Mononuclear cell (primary cell): ENCODE data around the gene TRAIP. TPM values are rescaled to one million over a fixed set of nuclear protein-coding genes. Genes with fewer than 3 reads are reported as not detected.
"Not testable (repeated sequence)": the region's sequence is repeated elsewhere in the genome, so short reads cannot be mapped to it uniquely, and the experiment has no call there.

Experiments
- H3K27me3 ChIP-seq: 2 replicates; pipeline ENCODE4 v1.6.0; 2011; ENCODE audit warnings: low read length, control low read depth; ENCODE audit not compliant: insufficient read depth
- H3K4me1 ChIP-seq: 2 replicates; pipeline ENCODE4 v1.5.1; 2011; ENCODE audit warnings: mild to moderate bottlenecking, low read length, control low read depth; ENCODE audit not compliant: insufficient read depth
- H3K4me3 ChIP-seq: 2 replicates; pipeline ENCODE4 v1.5.1; 2011; ENCODE audit warnings: mild to moderate bottlenecking, low read length, moderate library complexity
- H3K9me3 ChIP-seq: 2 replicates; pipeline ENCODE4 v1.5.1; 2011; ENCODE audit warnings: low read depth, mild to moderate bottlenecking, control low read depth, low read length
- total RNA-seq: library from RNA; depleted of rRNA; stranded (reverse); fragments of >200 nt; gene quantifications from one replicate; pipeline ENCODE4 v1.2.3, GENCODE V29; 2012

TRAIP gene
- total RNA-seq, 1 donor = 3.3 TPM

DNA sequence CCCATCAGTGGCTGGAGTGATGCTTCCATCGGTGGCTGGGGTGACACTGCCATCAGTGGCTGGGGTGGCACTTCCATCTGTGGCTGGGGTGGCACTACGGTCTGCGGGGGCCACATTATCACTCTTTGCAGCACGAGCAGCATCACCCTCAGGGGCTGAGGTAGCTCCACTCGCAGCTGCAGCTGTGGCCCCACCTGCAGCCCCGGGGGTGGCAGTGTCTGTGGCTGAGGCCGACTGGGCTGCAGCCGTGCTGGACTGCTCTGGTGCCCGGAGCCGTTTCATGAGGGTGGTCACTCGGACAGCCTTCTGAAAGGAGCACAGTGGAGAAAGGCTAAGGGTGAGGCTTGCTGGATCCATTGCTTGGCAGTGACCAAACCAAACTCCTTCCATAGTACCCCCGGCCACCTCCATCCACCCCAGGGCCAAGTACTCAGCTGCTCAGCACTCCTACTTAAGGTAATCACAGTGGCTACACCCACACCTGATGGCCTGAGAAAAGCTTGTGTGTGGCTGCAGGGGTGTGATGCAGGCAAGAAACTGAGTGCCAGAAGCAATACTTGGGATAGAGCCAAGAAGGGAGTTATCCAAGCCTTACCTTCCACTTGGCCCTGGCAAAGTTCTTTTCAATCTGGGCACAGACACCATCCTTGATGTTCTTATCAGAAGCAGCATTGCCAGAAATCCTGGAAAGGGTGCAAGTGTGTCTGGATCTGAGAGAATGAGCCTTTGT is 3.4 kb upstream of the TRAIP start:
- no peaks in the 10 kb centered on the region for H3K27me3 ChIP-seq
- H3K4me1 ChIP-seq = peaks cover 15% of the 10 kb centered on the region
- no peak overlapping the region for H3K4me3 ChIP-seq
- no peaks in the 10 kb centered on the region for H3K9me3 ChIP-seq

DNA sequence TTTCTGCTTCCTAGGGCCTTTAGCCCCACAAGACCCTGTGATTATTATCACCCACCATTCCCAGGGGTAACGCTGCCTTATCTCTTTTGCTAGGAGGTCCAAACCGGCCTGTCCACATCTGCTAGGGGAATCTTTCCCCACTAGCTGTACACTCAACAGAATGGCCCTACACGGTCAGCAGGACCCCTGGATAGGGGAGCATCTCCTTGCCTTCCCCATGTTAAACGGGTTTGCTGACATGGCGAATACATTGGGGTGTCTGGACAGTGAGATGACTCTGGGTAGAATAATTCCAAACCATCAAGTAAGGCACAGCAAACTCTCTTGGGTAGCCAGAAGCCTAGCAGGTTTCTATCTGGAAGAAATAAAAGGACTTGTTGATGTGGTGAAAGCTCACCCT is 702 bp downstream of the TRAIP start:
- no peak overlapping the region for H3K4me3 ChIP-seq
- H3K9me3 ChIP-seq = no peaks in the 10 kb centered on the region
- peaks cover 15% of the 10 kb centered on the region for H3K4me1 ChIP-seq
- H3K27me3 ChIP-seq = no peaks in the 10 kb centered on the region

DNA sequence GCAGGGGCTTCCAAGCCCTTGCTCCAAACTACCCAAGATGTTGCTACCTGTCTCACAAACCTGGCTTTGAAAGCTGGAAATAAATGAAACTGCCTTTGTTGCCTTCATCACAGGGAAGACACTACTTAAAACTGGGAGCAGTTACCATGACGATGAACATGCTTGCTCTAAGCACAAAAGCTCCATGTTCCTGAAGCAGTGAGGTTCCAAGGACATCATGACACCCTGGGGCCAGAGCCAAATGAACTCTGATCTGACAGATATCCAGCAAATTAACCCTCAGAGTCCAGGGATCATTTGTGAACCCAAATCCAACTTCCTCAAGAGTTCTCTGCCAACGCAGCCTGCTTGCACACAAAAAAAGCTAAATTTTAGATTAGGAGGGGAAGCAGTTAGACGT is 10.7 kb downstream of the TRAIP start:
- Histone ChIP-seq H3K27me3 (no peaks in the 10 kb centered on the region), H3K9me3 (no peaks in the 10 kb centered on the region), H3K4me3 (no peak overlapping the region)

DNA sequence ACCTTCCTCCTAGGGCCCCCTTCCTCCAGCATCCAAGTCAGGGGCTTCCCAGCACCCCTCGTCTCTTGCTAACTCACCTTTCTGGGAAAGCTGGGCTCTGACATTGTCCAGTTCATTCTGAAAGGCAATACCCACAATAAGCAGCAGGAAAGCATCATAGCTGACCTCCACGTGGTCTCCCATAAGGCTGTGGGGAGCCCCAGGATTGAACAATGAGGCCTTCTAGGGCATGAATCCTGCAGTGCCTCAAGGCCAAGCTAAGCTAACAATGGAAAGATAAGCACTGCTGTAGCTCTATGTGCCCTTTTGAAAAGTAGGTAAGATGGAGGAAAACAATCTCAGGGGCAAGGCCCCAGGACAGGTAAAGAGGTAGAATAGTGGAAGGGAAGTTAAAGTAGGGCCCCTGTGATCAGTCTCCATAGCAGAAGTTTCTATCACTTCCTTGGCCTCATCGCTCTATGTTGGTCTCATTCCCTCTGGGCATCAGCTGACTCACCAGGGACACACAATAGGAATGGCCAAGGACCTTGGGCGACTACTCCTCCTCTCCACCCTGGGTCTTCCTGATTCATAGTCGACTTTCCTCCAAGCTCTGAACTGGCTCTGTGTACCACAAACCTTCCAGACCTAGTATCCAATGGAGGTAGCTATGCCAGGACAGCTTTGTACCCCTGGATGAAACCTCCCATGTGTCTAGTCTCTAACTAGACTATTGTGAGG is 11.7 kb downstream of the TRAIP start:
- no peaks in the 10 kb centered on the region for H3K27me3 ChIP-seq
- H3K4me1 ChIP-seq = no peaks in the 10 kb centered on the region
- H3K4me3 ChIP-seq = no peak overlapping the region
- H3K9me3 ChIP-seq = no peaks in the 10 kb centered on the region

More for the DNA sequence above, 10.7 kb downstream of the TRAIP start:
- no peaks in the 10 kb centered on the region for H3K4me1 ChIP-seq

DNA sequence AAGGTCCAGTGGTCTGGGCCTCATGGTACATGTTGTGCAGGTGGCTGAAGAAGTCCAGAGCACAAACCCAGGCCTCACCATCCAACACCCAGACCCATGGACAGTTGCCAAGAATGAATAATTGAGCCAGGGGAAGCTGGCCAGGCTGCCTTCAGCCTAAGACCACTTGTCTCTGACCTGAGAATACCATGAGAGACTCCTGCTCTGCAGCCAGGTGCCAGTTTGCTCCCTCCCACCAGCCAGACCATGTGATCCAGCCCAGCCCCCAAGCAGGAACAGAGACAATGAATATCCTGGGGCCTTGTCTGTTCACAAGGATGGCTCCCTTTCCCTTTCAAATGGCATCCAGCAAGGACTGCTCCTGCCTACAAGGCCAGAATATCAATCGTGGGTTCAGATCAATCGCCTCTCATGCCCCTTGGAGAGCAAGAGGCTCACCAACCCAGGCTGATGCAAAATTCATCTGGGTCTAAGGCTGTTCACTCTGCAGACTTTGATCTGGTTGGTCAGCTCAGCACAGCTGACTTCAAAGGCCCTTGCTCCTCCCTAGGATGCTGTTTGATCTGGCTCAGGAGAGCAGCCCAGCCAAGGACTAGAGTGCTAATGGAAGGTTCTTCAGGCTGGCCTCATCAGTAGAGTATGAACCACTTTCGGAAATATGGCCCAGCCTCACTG is 13.4 kb downstream of the TRAIP start:
- Histone ChIP-seq H3K27me3 (no peaks in the 10 kb centered on the region), H3K4me3 (no peak overlapping the region), H3K4me1 (no peaks in the 10 kb centered on the region), H3K9me3 (no peaks in the 10 kb centered on the region)

DNA sequence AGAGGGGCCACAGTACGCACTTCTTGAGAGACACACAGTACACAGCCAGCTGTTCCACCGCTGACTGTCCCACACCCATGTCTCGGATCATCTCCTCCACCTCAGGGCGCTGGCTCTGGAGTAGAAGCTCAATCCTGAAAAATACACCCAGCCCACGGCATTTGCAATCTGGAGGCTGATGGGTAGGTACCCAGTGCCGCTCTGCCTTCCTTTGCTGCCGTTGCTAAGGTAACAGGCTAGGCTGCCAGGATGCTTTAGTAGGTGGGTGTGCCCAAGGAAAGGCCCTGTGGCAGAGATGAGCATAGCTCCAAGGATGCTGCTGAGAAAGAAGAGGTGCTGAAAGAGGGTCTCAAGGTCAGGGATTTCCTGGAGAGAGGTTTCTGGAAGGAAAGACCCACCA is 14.6 kb downstream of the TRAIP start:
- no peaks in the 10 kb centered on the region for H3K4me1 ChIP-seq
- H3K9me3 ChIP-seq = no peaks in the 10 kb centered on the region
- no peaks in the 10 kb centered on the region for H3K27me3 ChIP-seq
- H3K4me3 ChIP-seq = no peak overlapping the region

DNA sequence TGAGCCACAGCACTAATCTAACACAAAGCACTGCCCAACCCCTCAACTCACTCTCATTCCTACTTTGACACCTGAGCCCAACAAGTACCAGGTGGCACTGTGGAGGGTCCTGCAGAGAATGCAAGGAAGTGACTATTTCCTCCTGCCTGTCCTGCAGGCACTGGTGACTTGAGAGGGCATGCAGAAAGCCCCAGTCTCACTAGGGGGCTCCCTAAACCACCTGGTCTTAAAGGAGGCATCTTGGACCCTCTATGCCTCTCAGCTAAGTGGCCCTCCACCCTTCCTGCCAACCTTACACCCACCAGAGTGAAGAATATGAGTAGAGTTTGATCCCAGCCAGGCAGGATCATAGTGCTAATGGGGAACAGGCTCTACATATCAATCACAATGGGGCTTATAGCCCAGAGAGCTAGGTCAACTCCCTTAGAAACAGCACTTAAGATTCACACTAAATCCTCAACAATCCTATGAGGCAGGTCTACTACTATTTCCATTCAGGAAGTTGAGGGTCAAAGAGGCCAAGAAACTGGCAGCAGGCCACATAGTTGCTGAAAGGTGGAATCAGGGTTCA is 15.2 kb downstream of the TRAIP start:
- H3K4me3 ChIP-seq = no peak overlapping the region
- H3K9me3 ChIP-seq = no peaks in the 10 kb centered on the region
- H3K27me3 ChIP-seq = no peaks in the 10 kb centered on the region
- H3K4me1 ChIP-seq = no peaks in the 10 kb centered on the region

DNA sequence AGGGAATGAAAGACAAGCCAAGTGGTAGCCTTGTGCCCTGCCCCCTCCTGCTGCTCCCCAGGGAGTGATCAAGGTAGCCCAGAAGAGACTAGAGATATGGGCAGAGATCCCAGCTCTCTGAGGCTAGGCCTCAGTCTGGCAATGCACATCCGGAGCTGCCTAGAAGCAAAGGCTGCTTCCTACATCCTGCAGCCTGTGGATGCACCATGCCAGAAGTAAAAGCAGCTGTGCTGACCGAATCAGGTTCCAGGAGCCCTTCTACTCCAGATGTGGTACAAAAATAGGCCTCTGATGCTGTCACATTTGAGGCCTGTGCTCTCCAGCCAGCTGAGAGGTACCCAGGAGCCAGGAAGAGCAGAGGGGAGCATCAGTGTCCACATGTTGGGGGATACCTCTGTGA is 16.0 kb downstream of the TRAIP start:
- no peaks in the 10 kb centered on the region for H3K9me3 ChIP-seq
- no peaks in the 10 kb centered on the region for H3K27me3 ChIP-seq
- H3K4me3 ChIP-seq = no peak overlapping the region
- H3K4me1 ChIP-seq = no peaks in the 10 kb centered on the region

DNA sequence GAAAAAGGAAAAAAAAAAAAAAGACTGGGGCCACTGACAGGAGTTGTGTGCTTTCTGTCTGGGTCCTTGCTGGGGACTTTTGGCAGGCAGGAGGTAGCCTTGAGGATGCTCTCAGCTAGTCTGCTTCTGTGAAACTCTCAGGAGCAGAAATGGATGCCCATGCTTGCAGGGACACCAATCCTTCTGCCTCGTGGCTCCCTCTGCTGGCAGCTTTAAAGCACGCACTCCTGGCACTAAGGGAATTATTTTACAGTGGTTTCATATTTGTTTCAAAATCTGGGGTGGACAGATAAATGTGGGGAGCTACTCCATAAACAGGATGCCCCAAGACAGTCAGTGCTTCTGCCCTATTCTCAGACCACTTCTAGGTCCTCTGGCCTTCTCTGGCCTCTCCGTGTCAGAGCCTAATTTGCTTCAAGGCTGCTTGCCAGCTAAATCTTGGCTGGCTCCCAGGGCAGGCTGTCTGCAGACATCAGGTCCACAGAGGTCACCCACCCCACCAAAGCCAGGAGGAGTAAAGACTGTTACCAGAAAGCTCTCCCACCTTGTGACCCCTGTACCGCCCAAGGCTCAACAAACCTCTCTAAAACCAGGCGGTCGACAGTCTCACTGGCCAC is 17.1 kb downstream of the TRAIP start:
- Histone ChIP-seq H3K4me1 (no peaks in the 10 kb centered on the region), H3K9me3 (no peaks in the 10 kb centered on the region), H3K27me3 (no peaks in the 10 kb centered on the region), H3K4me3 (no peak overlapping the region)

DNA sequence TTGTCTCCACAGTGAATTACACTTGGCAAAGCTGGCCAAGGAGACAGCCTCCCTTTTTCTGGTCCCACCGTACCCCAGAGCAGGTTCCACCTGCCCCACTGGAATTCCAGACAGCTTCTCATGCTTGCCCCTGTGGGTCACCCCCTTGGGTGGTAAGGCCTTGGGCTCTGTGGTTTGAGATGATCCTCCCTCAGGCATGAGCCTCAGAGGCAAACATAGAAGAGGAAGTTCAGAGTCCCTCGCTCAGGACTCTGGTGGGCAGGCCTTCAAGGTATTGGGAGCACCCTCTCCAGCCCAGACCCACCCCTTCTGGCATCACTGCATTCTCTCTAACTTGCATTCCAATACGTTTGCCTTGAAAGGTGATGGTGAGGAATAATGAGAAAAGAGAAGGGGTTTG is 25.0 kb downstream of the TRAIP start:
- no peak overlapping the region for H3K4me3 ChIP-seq
- H3K27me3 ChIP-seq = no peaks in the 10 kb centered on the region
- H3K4me1 ChIP-seq = no peaks in the 10 kb centered on the region
- H3K9me3 ChIP-seq = no peaks in the 10 kb centered on the region

DNA sequence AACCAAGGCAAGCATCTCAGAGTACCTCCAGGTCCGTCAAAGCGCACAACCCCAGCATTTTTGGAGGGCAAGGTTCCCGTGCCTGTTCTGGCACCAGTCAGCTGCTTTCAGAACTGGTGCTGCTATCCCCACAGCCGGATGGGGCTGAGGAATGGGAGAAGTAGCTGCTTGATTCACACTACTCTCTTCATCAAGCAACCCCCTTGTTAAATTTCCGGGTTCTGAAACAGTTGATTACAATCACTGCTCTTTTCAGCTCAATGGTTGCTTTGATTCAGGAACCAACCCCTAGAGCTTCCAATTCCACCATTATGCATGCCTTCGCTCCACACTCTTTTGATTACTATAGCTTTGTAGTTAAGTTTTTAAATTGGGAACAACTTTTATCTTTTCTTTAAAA is 30.3 kb downstream of the TRAIP start:
- no peaks in the 10 kb centered on the region for H3K9me3 ChIP-seq
- H3K4me3 ChIP-seq = no peak overlapping the region
- H3K4me1 ChIP-seq = no peaks in the 10 kb centered on the region
- H3K27me3 ChIP-seq = no peaks in the 10 kb centered on the region

DNA sequence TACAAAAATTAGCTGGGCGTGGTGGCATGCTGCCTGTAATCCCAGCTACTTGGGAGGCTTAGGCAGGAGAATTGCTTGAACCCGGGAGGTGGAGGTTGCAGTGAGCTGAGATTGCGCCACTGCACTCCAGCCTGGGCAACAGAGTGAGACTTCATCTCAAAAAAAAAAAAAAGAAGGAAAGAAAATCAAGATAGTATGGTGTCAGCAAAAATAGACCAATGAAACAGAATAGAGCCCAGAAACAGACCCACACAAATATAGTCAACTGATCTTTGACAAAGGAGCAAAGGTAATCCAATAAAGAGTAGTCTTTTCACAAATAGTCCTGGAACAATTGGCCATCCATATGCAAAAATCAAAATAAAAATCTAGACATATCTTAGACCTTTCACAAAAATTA is 33.2 kb downstream of the TRAIP start:
- not testable (repeated sequence) for H3K27me3 ChIP-seq, H3K4me3 ChIP-seq, H3K4me1 ChIP-seq, H3K9me3 ChIP-seq

DNA sequence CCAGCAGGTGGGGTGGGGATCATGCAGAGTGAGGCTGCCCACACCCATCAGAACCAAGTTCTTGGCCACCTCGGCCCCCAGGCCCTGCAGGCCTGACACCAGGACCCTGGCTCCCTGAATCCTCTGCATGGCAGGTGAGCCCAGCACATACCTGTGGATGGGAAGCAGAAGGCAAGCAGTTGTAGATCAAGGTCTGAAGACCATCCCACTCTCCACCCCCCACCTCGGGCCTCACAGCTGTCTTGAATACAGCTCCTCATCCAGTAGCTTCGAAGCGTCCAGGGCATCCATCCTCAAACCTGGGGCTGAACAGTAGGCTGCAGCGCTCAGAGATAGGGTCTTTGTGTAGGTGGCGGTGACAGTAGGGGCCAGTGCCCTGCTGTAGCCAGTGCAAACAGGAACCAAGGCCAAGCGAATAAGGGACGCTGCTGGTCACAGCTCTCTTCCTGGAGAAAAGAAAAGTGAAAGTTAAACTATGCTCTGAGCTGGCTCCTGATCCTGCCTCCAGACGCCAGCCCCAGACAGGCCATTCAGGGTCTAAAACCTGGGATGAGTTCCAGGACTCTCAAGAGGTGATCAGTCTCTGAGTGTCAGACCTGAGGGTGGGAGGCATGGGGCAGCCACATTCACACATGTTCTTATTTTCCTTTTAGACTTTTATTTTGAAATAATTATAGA is 42.7 kb downstream of the TRAIP start, which contains the start of gene UBA7:
TSS of gene UBA7 (minus strand) at position 457 of the 678 bp plus-strand sequence. CDS start at position 291, 166 bp downstream.
- no peaks in the 10 kb centered on the region for H3K27me3 ChIP-seq
- H3K9me3 ChIP-seq = no peaks in the 10 kb centered on the region
- peaks cover 28% of the 10 kb centered on the region for H3K4me1 ChIP-seq
- H3K4me3 ChIP-seq = peak within 1 kb of the TSS; percentile 42

DNA sequence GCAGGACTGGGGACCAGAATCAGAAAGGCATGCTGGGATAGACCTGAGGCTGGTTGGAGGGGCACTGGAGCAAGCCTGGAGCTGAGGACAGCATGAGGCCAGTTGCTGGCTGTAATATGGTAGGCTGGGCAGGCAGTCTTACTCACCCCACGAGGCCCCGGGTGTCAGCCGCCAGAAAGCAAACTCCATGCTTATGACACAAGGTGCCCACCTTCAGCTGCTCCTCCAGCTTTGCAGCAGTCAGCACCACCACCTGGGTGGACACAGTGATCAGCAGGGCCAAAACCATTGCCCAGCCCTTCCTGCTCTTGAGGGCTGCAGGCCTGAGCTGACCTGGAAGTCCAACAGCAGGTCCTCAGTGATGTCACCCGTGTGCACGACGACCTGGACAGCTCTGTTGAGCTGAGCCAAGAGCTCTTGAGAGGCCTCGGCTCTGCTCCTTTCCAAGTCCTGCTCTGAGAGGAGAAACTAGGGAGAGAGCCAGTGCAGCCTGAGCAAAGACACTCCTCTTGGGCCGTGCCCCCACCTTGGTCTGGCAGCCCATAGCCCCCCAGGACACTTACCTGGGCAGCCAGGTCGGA is 43.4 kb downstream of the TRAIP start:
- Histone ChIP-seq H3K27me3 (no peaks in the 10 kb centered on the region), H3K4me3 (peak overlapping the region; percentile 42), H3K4me1 (peaks cover 30% of the 10 kb centered on the region), H3K9me3 (no peaks in the 10 kb centered on the region)
